DOHH2 (cell line): ENCODE measurements around the gene TMEM63C.

Experiments used
- H3F3A ChIP-seq: fragments of 200-600 bp; sonication (generic), shearing (Covaris generic); 2 replicates; pipeline ENCODE4 v1.6.0; 2016; ENCODE audit warnings: antibody characterized with exemption, mild to moderate bottlenecking; ENCODE audit not compliant: control insufficient read depth, insufficient read depth
- H3K27ac ChIP-seq: fragments of 200-600 bp; sonication (generic); 2 replicates; pipeline ENCODE4 v1.5.1; 2014; ENCODE audit warnings: low read depth, mild to moderate bottlenecking, low read length, moderate library complexity
- H3K27me3 ChIP-seq: fragments of 200-600 bp; sonication (generic); 2 replicates; pipeline ENCODE4 v1.6.1; 2014; ENCODE audit warnings: mild to moderate bottlenecking, low read length, mixed read lengths; ENCODE audit not compliant: control insufficient read depth
- H3K36me3 ChIP-seq: fragments of 200-600 bp; sonication (generic); 2 replicates; pipeline ENCODE4 v1.6.1; 2014; ENCODE audit warnings: mild to moderate bottlenecking, low read length, moderate library complexity, mixed read lengths; ENCODE audit not compliant: control insufficient read depth
- H3K4me1 ChIP-seq: fragments of 200-600 bp; sonication (generic); 2 replicates; pipeline ENCODE4 v1.6.1; 2014; ENCODE audit warnings: mild to moderate bottlenecking, low read length, mixed read lengths; ENCODE audit not compliant: control insufficient read depth
- H3K4me2 ChIP-seq: fragments of 200-600 bp; sonication (generic); 2 replicates; pipeline ENCODE4 v1.6.0; 2014; ENCODE audit warnings: mild to moderate bottlenecking, low read length, moderate library complexity
- H3K4me3 ChIP-seq: fragments of 200-600 bp; sonication (generic); 2 replicates; pipeline ENCODE4 v1.5.1; 2014; ENCODE audit warnings: mild to moderate bottlenecking, low read length, mixed read lengths
- H3K79me2 ChIP-seq: fragments of 200-600 bp; sonication (generic); 2 replicates; pipeline ENCODE4 v1.6.1; 2014; ENCODE audit warnings: mild to moderate bottlenecking, low read length, mixed read lengths; ENCODE audit not compliant: control insufficient read depth
- H3K9me2 ChIP-seq: fragments of 200-600 bp; sonication (generic); replicated peaks from 2 replicates; pipeline ENCODE4 v1.6.1; 2014; ENCODE audit warnings: mild to moderate bottlenecking, low read length, mixed read lengths; ENCODE audit not compliant: control insufficient read depth
- H3K9me3 ChIP-seq: fragments of 200-600 bp; sonication (generic); 2 replicates; pipeline ENCODE4 v1.6.1; 2014; ENCODE audit warnings: antibody characterized with exemption, low read length, mixed read lengths; ENCODE audit not compliant: control insufficient read depth, insufficient read depth
- H4K20me1 ChIP-seq: fragments of 200-600 bp; sonication (generic); 2 replicates; pipeline ENCODE4 v1.6.0; 2014; ENCODE audit warnings: low read depth, mild to moderate bottlenecking, antibody characterized with exemption, low read length, moderate library complexity; ENCODE audit not compliant: control insufficient read depth, insufficient read depth
- EZH2phosphoT487 ChIP-seq: fragments of 200-600 bp; sonication (generic); IDR thresholded peaks from 2 replicates; pipeline ENCODE4 v1.6.1; 2017; ENCODE audit warnings: borderline replicate concordance, mild to moderate bottlenecking, antibody characterized with exemption, low read length, moderate library complexity, mixed read lengths
- TF ChIP-seq, protein P1 (sequence below): fragments of 200-600 bp; sonication (generic); IDR thresholded peaks from one replicate; pipeline ENCODE4 v1.5.1; 2014; ENCODE audit warnings: antibody characterized with exemption, mild to moderate bottlenecking, low read depth, low read length; ENCODE audit not compliant: poor library complexity, severe bottlenecking

The TMEM63C gene

GRCh38 chr14:77259025-77259715, 77.6 kb downstream of the TMEM63C start:
- H3K9me2 ChIP-seq: no peaks in the 10 kb centered on the region
- no peaks in the 10 kb centered on the region for H3K27me3 ChIP-seq
- H3K4me1 ChIP-seq: no peaks in the 10 kb centered on the region
- no peaks in the 10 kb centered on the region for H3K36me3 ChIP-seq
- H3K79me2 ChIP-seq: no peaks in the 10 kb centered on the region
- H3F3A ChIP-seq: no peaks in the 10 kb centered on the region
- H3K27ac ChIP-seq: no peak overlapping the region
- no peak overlapping the region for H3K4me2 ChIP-seq
- H3K4me3 ChIP-seq: no peak overlapping the region
- H4K20me1 ChIP-seq: no peaks in the 10 kb centered on the region
- no peaks in the 10 kb centered on the region for H3K9me3 ChIP-seq
- TF ChIP-seq EZH2phosphoT487: no peak
- TF ChIP-seq, protein P1, sequence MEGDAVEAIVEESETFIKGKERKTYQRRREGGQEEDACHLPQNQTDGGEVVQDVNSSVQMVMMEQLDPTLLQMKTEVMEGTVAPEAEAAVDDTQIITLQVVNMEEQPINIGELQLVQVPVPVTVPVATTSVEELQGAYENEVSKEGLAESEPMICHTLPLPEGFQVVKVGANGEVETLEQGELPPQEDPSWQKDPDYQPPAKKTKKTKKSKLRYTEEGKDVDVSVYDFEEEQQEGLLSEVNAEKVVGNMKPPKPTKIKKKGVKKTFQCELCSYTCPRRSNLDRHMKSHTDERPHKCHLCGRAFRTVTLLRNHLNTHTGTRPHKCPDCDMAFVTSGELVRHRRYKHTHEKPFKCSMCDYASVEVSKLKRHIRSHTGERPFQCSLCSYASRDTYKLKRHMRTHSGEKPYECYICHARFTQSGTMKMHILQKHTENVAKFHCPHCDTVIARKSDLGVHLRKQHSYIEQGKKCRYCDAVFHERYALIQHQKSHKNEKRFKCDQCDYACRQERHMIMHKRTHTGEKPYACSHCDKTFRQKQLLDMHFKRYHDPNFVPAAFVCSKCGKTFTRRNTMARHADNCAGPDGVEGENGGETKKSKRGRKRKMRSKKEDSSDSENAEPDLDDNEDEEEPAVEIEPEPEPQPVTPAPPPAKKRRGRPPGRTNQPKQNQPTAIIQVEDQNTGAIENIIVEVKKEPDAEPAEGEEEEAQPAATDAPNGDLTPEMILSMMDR: no peak

GRCh38 chr14:77260199-77260598, 78.6 kb downstream of the TMEM63C start:
- TF ChIP-seq EZH2phosphoT487: no peak
- TF ChIP-seq, protein P1: no peak
- Histone ChIP-seq H3F3A (no peaks in the 10 kb centered on the region), H3K79me2 (no peaks in the 10 kb centered on the region), H3K4me1 (peaks cover 6% of the 10 kb centered on the region), H3K36me3 (no peaks in the 10 kb centered on the region), H3K9me3 (no peaks in the 10 kb centered on the region), H3K9me2 (no peaks in the 10 kb centered on the region), H3K4me3 (no peak overlapping the region), H3K4me2 (no peak overlapping the region), H4K20me1 (no peaks in the 10 kb centered on the region), H3K27me3 (no peaks in the 10 kb centered on the region), H3K27ac (no peak overlapping the region)

DNA sequence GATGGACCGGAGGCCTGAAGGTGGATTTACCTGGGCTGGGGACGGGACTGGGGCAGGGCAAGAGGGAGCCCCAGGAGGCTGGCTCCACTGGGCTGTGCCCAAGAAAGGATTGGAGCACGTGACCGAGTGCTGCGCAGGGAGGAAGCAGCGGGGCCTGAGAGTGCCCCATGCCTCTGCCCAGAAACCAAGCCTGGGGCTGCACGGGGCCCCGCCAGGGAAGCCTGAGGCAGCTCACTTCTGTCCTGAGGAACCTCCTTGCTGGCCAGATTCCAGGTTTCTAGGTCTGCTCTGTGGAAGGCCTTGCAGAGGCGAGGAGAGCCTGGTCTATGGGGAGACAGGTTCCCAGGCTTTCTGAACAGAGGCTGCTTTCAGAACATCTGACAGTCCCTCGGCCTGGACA, 79.0 kb downstream of the TMEM63C start:
- Histone ChIP-seq H3K27me3 (no peaks in the 10 kb centered on the region), H3K27ac (no peak overlapping the region), H3K79me2 (no peaks in the 10 kb centered on the region), H3K9me2 (no peaks in the 10 kb centered on the region), H3K4me1 (peaks cover 8% of the 10 kb centered on the region), H3F3A (no peaks in the 10 kb centered on the region), H4K20me1 (no peaks in the 10 kb centered on the region), H3K36me3 (no peaks in the 10 kb centered on the region), H3K4me3 (no peak overlapping the region), H3K9me3 (no peaks in the 10 kb centered on the region), H3K4me2 (no peak overlapping the region)
- TF ChIP-seq EZH2phosphoT487: no peak
- TF ChIP-seq, protein P1: no peak
